ENCODE results near the gene DRGX. TPM values are rescaled to one million over a fixed set of nuclear protein-coding genes. Genes with fewer than 3 reads are reported as not detected.

DRGX gene
- total RNA-seq, 4 donors from 2014 or later, result not detected

DNA sequence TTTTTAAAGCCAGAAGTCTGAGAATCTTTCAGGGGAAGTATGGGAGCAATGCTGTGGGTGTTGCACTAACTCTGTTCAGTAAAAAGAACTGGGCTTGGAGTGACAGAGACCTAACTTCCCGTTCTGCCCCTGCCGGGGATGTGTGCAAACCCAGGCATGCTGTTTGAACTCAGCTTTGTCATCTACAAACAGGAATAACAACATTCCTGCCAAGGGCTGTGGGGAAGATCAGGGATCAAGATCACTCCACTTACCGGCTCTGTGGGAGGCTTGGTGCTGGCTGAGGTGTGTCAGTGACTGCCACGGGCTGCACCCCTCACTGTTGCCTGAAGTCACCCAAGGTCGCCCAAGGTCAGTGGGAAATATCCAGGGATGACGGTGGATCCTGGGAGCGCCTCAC, 23.1 kb upstream of the DRGX start:
- intact Hi-C loops (cut with DNase I), result no loop called here
- H3K9me3 ChIP-seq, result no peaks in the 10 kb centered on the region
- H3K4me3 ChIP-seq (replicated peaks in 1 of 3), result no peak overlapping the region
- H3K36me3 ChIP-seq, result no peaks in the 10 kb centered on the region
- H3K27me3 ChIP-seq, result no peaks in the 10 kb centered on the region
- no peak for TF ChIP-seq POLR2A (IDR thresholded peaks at IDR 0.05)
- TF ChIP-seq, protein P1, sequence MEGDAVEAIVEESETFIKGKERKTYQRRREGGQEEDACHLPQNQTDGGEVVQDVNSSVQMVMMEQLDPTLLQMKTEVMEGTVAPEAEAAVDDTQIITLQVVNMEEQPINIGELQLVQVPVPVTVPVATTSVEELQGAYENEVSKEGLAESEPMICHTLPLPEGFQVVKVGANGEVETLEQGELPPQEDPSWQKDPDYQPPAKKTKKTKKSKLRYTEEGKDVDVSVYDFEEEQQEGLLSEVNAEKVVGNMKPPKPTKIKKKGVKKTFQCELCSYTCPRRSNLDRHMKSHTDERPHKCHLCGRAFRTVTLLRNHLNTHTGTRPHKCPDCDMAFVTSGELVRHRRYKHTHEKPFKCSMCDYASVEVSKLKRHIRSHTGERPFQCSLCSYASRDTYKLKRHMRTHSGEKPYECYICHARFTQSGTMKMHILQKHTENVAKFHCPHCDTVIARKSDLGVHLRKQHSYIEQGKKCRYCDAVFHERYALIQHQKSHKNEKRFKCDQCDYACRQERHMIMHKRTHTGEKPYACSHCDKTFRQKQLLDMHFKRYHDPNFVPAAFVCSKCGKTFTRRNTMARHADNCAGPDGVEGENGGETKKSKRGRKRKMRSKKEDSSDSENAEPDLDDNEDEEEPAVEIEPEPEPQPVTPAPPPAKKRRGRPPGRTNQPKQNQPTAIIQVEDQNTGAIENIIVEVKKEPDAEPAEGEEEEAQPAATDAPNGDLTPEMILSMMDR (IDR thresholded peaks at IDR 0.05), result no peak
- DNase-seq, result peak; percentile 51 to 60
- WGBS, 2 donors, result 34 to 43% methylated on average over 7 of the region's 7 CpGs
- peaks cover 0 to 8% of the 10 kb centered on the region in 2 donors for H3K4me1 ChIP-seq
- H3K27ac ChIP-seq, result no peak overlapping the region

DNA sequence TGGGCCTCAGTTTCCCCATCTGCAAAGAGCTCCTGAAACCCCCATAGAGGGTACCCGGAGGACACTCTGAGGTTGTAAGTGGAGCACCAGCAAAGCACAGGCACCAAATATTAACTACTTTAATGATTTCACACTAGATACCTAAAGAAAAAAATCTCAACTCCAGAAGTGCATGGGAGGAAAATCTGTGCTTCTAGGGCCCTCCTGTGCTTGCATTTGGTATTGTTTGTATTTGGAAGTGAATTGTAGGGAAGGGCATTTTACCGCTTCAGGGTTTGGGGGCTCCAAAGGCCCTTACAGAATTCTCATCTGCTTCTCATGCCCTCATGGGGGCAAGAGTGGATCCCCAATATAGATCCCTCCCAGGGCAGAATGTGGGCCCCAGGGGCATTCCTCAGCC, 22.4 kb upstream of the DRGX start:
- intact Hi-C loops (cut with DNase I), result no loop called here
- H3K9me3 ChIP-seq, result no peaks in the 10 kb centered on the region
- H3K4me3 ChIP-seq (replicated peaks in 1 of 3), result no peak overlapping the region
- peaks cover 0 to 8% of the 10 kb centered on the region in 2 donors for H3K4me1 ChIP-seq
- WGBS, 2 donors, result 94 to 100% methylated on average over 2 of the region's 2 CpGs
- no peak for DNase-seq
- H3K27me3 ChIP-seq, result no peaks in the 10 kb centered on the region
- H3K36me3 ChIP-seq, result no peaks in the 10 kb centered on the region
- TF ChIP-seq POLR2A (IDR thresholded peaks at IDR 0.05), result no peak
- TF ChIP-seq, protein P1 (IDR thresholded peaks at IDR 0.05), result peak in 1 of 6 experiments; percentile 15
- H3K27ac ChIP-seq, result no peak overlapping the region

DNA sequence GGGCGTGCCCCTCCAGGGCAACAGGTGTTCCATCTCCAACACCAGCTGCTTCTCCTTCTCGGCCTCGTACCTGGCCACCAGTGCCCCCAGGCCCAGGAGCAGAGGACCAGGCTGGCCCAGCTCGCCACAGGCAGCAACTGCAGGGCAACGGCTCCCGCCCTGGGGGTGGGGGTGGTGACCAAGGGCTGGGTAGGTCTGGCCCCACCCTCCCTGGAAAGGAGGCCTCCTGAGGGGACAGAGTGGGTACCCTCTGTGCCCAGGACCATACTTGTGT, 22.1 kb upstream of the DRGX start:
- no peak for TF ChIP-seq POLR2A (IDR thresholded peaks at IDR 0.05)
- TF ChIP-seq, protein P1 (IDR thresholded peaks at IDR 0.05), result no peak
- peaks cover 0 to 8% of the 10 kb centered on the region in 2 donors for H3K4me1 ChIP-seq
- H3K4me3 ChIP-seq (replicated peaks in 1 of 3), result no peak overlapping the region
- H3K9me3 ChIP-seq, result no peaks in the 10 kb centered on the region
- H3K27ac ChIP-seq, result no peak overlapping the region
- no peaks in the 10 kb centered on the region for H3K36me3 ChIP-seq
- no peaks in the 10 kb centered on the region for H3K27me3 ChIP-seq
- DNase-seq, result no peak
- 100% methylated on average over 1 of the region's 6 CpGs; no CpG with 5 or more reads in 1 of the 2 donors for WGBS, 2 donors
- intact Hi-C loops (cut with DNase I), result no loop called here

DNA sequence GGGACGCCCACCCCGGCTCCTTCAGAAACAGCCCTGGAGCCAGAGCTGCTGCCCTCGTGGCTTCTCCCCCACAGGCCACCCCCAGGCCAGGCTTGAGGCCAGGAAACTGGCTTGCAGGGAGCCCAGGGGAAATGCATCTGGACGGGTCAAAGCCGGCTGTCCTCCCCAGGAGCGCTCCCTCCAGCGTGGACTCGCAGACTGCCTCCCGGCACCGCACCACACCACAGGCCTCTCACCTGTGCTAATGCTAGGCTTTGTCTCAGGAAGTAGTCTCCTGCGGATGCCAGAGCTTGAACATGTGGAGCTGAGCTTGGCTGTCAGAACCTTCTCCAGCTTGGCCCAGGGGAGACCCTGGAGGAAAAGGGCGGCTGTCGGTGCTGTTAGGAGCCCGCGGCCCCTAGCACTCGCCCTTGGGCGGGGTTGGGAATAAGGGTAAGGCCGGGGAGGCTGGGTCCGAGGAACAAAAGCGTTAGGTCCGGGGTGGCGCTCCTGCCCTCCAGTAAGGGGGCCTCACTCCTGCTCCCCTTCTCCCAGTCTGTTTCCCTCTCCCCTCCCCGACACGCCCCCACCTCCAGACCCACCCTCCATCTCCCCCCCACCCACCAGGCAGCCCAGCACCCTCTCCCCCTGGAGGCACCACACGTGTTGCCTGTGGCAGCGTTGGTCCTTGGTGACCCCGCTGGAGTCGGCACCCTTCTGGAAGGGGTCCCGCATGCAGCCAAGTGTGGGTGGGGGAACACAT, 21.6 kb upstream of the DRGX start:
- Histone ChIP-seq H3K4me3 (replicated peaks in 1 of 3) (no peak overlapping the region), H3K4me1 (peaks cover 0 to 8% of the 10 kb centered on the region in 2 donors), H3K27me3 (no peaks in the 10 kb centered on the region), H3K36me3 (no peaks in the 10 kb centered on the region), H3K27ac (no peak overlapping the region), H3K9me3 (no peaks in the 10 kb centered on the region)
- WGBS, 2 donors, result 85 to 86% methylated on average over 10 to 21 of the region's 29 CpGs
- no peak for DNase-seq
- TF ChIP-seq, protein P1 (IDR thresholded peaks at IDR 0.05), result no peak
- no peak for TF ChIP-seq POLR2A (IDR thresholded peaks at IDR 0.05)
- intact Hi-C loops (cut with DNase I), result no loop called here

DNA sequence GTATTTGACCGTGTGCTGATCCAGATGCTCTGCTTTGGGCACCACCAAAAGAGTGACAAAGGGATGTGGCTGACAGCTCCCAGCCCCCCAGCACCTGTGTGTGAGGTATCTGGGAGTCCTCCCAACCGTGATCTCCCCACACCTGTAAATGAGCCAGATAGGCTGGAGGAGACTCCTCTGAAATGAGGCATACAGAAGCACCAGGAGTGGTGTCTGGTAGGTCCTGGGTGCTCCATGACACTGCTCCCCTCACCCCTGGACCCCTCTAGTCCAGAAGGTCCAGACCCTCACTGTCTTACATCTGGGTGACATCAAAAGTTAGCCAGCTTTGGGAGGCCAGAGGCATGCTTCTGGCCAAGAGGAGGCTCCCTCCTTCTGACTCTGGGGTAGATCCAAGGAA, 20.0 kb upstream of the DRGX start:
- no peak for DNase-seq
- WGBS, 2 donors, result 72 to 80% methylated on average over 2 of the region's 2 CpGs
- TF ChIP-seq, protein P1 (IDR thresholded peaks at IDR 0.05), result no peak
- TF ChIP-seq POLR2A (IDR thresholded peaks at IDR 0.05), result no peak
- Histone ChIP-seq H3K9me3 (no peaks in the 10 kb centered on the region), H3K4me1 (peaks cover 0 to 8% of the 10 kb centered on the region in 2 donors), H3K36me3 (no peaks in the 10 kb centered on the region), H3K4me3 (replicated peaks in 1 of 3) (no peak overlapping the region), H3K27me3 (no peaks in the 10 kb centered on the region), H3K27ac (no peak overlapping the region)
- intact Hi-C loops (cut with DNase I), result no loop called here
